HCT116 (cell line): ENCODE results near the gene WDR76. TPM values are rescaled to one million over a fixed set of nuclear protein-coding genes. Genes with fewer than 3 reads are reported as not detected.

Experiments used
- ATAC-seq: fragments of 200-7000 bp; cut with Tn5 transposase; 2 replicates; pipeline ENCODE4 v1.9.1; 2020; ENCODE audit warnings: mild to moderate bottlenecking, moderate library complexity
- BruUV-seq: library from RNA; stranded (reverse); fragments of 400-500 nt; replicated peaks from 2 replicates; lab custom pipeline; 2021; lab: Mats Ljungman, UMichigan
- CTCF ChIA-PET: fragments of 300-600 bp; sonication (Branson Sonifier 250); formaldehyde crosslinking; loops from one replicate; lab custom pipeline; 2021; ENCODE audit warnings: antibody characterized with exemption; lab: Charles Lee
- POLR2A ChIA-PET: fragments of 300-600, 350-600 bp; sonication (Branson Sonifier 250); formaldehyde crosslinking; loops from one replicate; lab custom pipeline; 2021; ENCODE audit warnings: antibody characterized with exemption; lab: Charles Lee
- RAD21 ChIA-PET, 2 experiments: fragments of 300-600 bp; sonication (Branson Sonifier 250); formaldehyde crosslinking; loops; one replicate each; lab custom pipeline; 2023; ENCODE audit warnings: low total read pairs in 2 of 2; ENCODE audit not compliant: uncharacterized antibody in 2 of 2, unreplicated experiment in 2 of 2, low non-redundant PET in 1 of 2; lab: Charles Lee
- DNase-seq: peaks from one replicate; pipeline ENCODE4 v3.0.0-alpha.2; 2010; ENCODE audit warnings: low read depth, low spot score
- H2AFZ ChIP-seq: fragments of 200-600 bp; shearing (Covaris generic), sonication (generic); 2 replicates; pipeline ENCODE4 v1.6.1; 2017; ENCODE audit warnings: low read depth, mixed run types, mixed read lengths, antibody characterized with exemption, low read length; ENCODE audit not compliant: poor library complexity, severe bottlenecking
- H3K27ac ChIP-seq: 2 replicates; pipeline ENCODE4 v1.5.1; 2012; ENCODE audit warnings: low read depth, low read length
- H3K27me3 ChIP-seq: fragments of 200-600 bp; sonication (generic); 2 replicates; pipeline ENCODE4 v1.6.1; 2016; ENCODE audit warnings: mixed run types, low read length, mixed read lengths; ENCODE audit not compliant: insufficient read depth
- H3K36me3 ChIP-seq, 2 experiments: fragments of 200-500 bp in 1 of 2; fragments of 200-600 bp in 1 of 2; sonication (Bioruptor generic) in 1 of 2; sonication (generic) in 1 of 2; 2 replicates each; pipeline versions ENCODE4 v1.5.1 to v1.6.1; 2014 to 2016; ENCODE audit warnings: low read length in 2 of 2, inconsistent platforms in 1 of 2, mixed read lengths in 1 of 2, mixed run types in 1 of 2; ENCODE audit not compliant: insufficient read depth in 2 of 2, control insufficient read depth in 1 of 2
- H3K4me1 ChIP-seq, 2 experiments: fragments of 200-600 bp in 1 of 2; sonication (generic) in 1 of 2; 2 replicates each; pipeline versions ENCODE4 v1.5.1 to v1.6.1; 2012 to 2017; ENCODE audit warnings: low read length in 2 of 2, inconsistent platforms in 1 of 2, mild to moderate bottlenecking in 1 of 2, mixed read lengths in 1 of 2, mixed run types in 1 of 2, moderate library complexity in 1 of 2; ENCODE audit not compliant: insufficient read depth in 2 of 2, control insufficient read depth in 1 of 2
- H3K4me2 ChIP-seq: fragments of 200-600 bp; sonication (generic); 2 replicates; pipeline ENCODE4 v1.6.1; 2017; ENCODE audit warnings: mixed run types, low read length, mixed read lengths
- H3K4me3 ChIP-seq, 2 experiments: fragments of 200-600 bp in 1 of 2; sonication (generic) in 1 of 2; replicated peaks in 1 of 2; 2 replicates each; pipeline ENCODE4 v1.5.1; 2011 to 2016; ENCODE audit warnings: low read length in 2 of 2, control low read depth in 1 of 2, low read depth in 1 of 2, mild to moderate bottlenecking in 1 of 2, mixed read lengths in 1 of 2, mixed run types in 1 of 2
- H3K79me2 ChIP-seq: fragments of 200-600 bp; sonication (generic); 2 replicates; pipeline ENCODE4 v1.6.1; 2017; ENCODE audit warnings: mild to moderate bottlenecking, mixed run types, low read length, moderate library complexity, mixed read lengths; ENCODE audit not compliant: insufficient read depth
- H3K9ac ChIP-seq: fragments of 200-600 bp; sonication (generic); 2 replicates; pipeline ENCODE4 v1.6.1; 2016; ENCODE audit warnings: low read length, mixed read lengths
- H3K9me2 ChIP-seq: fragments of 200-600 bp; sonication (generic), shearing (Covaris generic); 2 replicates; pipeline ENCODE4 v1.6.1; 2017; ENCODE audit warnings: mixed run types, mild to moderate bottlenecking, moderate library complexity; ENCODE audit not compliant: insufficient read depth
- H3K9me3 ChIP-seq, 2 experiments: fragments of 200-500 bp in 1 of 2; fragments of 200-600 bp in 1 of 2; sonication (Bioruptor generic) in 1 of 2; sonication (generic) in 1 of 2; 2 replicates each; pipeline ENCODE4 v1.6.1; 2014 to 2017; ENCODE audit warnings: low read length in 2 of 2, mixed read lengths in 2 of 2, inconsistent platforms in 1 of 2, low read depth in 1 of 2, mild to moderate bottlenecking in 1 of 2, mixed run types in 1 of 2, moderate library complexity in 1 of 2; ENCODE audit not compliant: control insufficient read depth in 1 of 2, insufficient read depth in 1 of 2
- H4K20me1 ChIP-seq: fragments of 200-600 bp; sonication (generic), shearing (Covaris generic); 2 replicates; pipeline ENCODE4 v1.6.1; 2017; ENCODE audit warnings: mixed run types, mild to moderate bottlenecking, moderate library complexity; ENCODE audit not compliant: insufficient read depth
- ATF3 ChIP-seq: IDR thresholded peaks from 2 replicates; pipeline ENCODE4 v1.6.1; 2012
- CBX3 ChIP-seq: IDR thresholded peaks from 2 replicates; pipeline ENCODE4 v1.6.1; 2012; ENCODE audit warnings: low read depth
- CTCF ChIP-seq, 3 experiments: fragments of 200-600 bp in 1 of 3; sonication (generic) in 1 of 3; IDR thresholded peaks in 2 of 3; conservative IDR thresholded peaks in 1 of 3; 2 replicates each; pipeline ENCODE4 v1.5.1; 2012 to 2017; ENCODE audit warnings: low read depth in 2 of 3, low read length in 2 of 3, antibody characterized with exemption in 1 of 3, borderline replicate concordance in 1 of 3, control low read depth in 1 of 3, mild to moderate bottlenecking in 1 of 3, mixed read lengths in 1 of 3, mixed run types in 1 of 3, moderate library complexity in 1 of 3; ENCODE audit not compliant: insufficient read depth in 1 of 3
- MAX ChIP-seq: IDR thresholded peaks from 2 replicates; pipeline ENCODE4 v1.6.1; 2012
- RAD21 ChIP-seq: IDR thresholded peaks from 2 replicates; pipeline ENCODE4 v1.6.1; 2012; ENCODE audit warnings: low read depth, mild to moderate bottlenecking
- SRF ChIP-seq: IDR thresholded peaks from 2 replicates; pipeline ENCODE4 v1.6.1; 2012; ENCODE audit warnings: low read depth
- TCF7L2 ChIP-seq: IDR thresholded peaks from 2 replicates; pipeline ENCODE4 v1.7.0; 2011; ENCODE audit warnings: borderline replicate concordance, inconsistent platforms; ENCODE audit not compliant: insufficient read depth, insufficient read length; ENCODE audit errors: extremely low read depth
- intact Hi-C: fragments of 100-400 bp; cut with micrococcal nuclease; formaldehyde crosslinking; loops from 2 replicates; pipeline ENCODE4 v1.10.0; 2022
- total RNA-seq: library from RNA; stranded (reverse); gene quantifications from one replicate; pipeline ENCODE4 v1.2.1, GENCODE V29; 2021; ENCODE audit not compliant: unreplicated experiment

The WDR76 gene
- total RNA-seq, 1 experiment from 2014 or later: 33.0 TPM

GRCh38 chr15:43881245-43881644, 54.4 kb downstream of the WDR76 start:
- no peaks in the 10 kb centered on the region for H3K9me3 ChIP-seq
- no peak overlapping the region for H3K4me3 ChIP-seq
- H3K27ac ChIP-seq: no peak overlapping the region
- no peaks in the 10 kb centered on the region for H3K79me2 ChIP-seq
- no peaks in the 10 kb centered on the region for H3K9me2 ChIP-seq
- H3K27me3 ChIP-seq: no peaks in the 10 kb centered on the region
- POLR2A ChIA-PET: no interaction called here
- no peaks in the 10 kb centered on the region for H3K4me1 ChIP-seq
- DNase-seq (no peak), ATAC-seq (no peak)
- TF ChIP-seq ATF3: no peak
- no peak for TF ChIP-seq SRF
- TF ChIP-seq MAX: no peak
- no peak for TF ChIP-seq CBX3
- BruUV-seq: no TSS peak
- H4K20me1 ChIP-seq: peaks cover 3% of the 10 kb centered on the region; the same call in 1 of the 2 replicates
- no peak overlapping the region for H3K4me2 ChIP-seq
- H3K36me3 ChIP-seq: peaks cover 9 to 12% of the 10 kb centered on the region in 2 experiments; a peak in 3 of 4 replicates
- no peak overlapping the region for H2AFZ ChIP-seq
- H3K9ac ChIP-seq: no peak overlapping the region
- RAD21 ChIA-PET: no interaction called here
- intact Hi-C loops: no loop called here
- CTCF ChIA-PET: interaction anchor here (0.7 to 1.2 kb wide), 5 partner anchors 9 to 342 kb away, joined by 3 read pairs; no protein-coding TSS in a partner anchor

- ATAC-seq (peak; percentile 73), DNase-seq (no peak)
- no peak overlapping the region for H3K4me2 ChIP-seq
- H3K4me3 ChIP-seq: no peak overlapping the region
- no TSS peak for BruUV-seq
- peaks cover 3% of the 10 kb centered on the region; the same call in 1 of the 2 replicates for H4K20me1 ChIP-seq
- H3K27me3 ChIP-seq: no peaks in the 10 kb centered on the region
- no peaks in the 10 kb centered on the region for H3K4me1 ChIP-seq
- ChIA-PET POLR2A (no interaction called here), RAD21 (no interaction called here), CTCF (interaction anchor here (0.7 to 1.7 kb wide), 7 partner anchors 9 to 342 kb away, joined by 3 to 5 read pairs (median 3); no protein-coding TSS in a partner anchor)
- H3K27ac ChIP-seq: no peak overlapping the region
- H3K9me2 ChIP-seq: no peaks in the 10 kb centered on the region
- intact Hi-C loops: no loop called here
- H3K9ac ChIP-seq: no peak overlapping the region
- H3K79me2 ChIP-seq: no peaks in the 10 kb centered on the region
- peaks cover 9 to 12% of the 10 kb centered on the region in 2 experiments; a peak in 3 of 4 replicates for H3K36me3 ChIP-seq
- no peaks in the 10 kb centered on the region for H3K9me3 ChIP-seq
- TF ChIP-seq CTCF (IDR thresholded peaks at IDR 0.05 in 2 of 3, conservative IDR thresholded peaks at IDR 0.05 in 1 of 3; ENCODE audit: borderline replicate concordance in 1 of 3, insufficient read depth in 1 of 3, low read depth in 2 of 3, low read length in 2 of 3) (peak; percentile 52 to 84 (median 81); a peak in 5 of 6 replicates), RAD21 (peak; percentile 45), TCF7L2 (no peak), MAX (no peak)
- TF ChIP-seq, all 23 proteins: peak for 2
- H2AFZ ChIP-seq: no peak overlapping the region
Measured at GRCh38 chr15:43881944-43882343, 55.1 kb downstream of the WDR76 start.
